GM23338 (cell line): ENCODE data around the gene PLCD3. TPM values are rescaled to one million over a fixed set of nuclear protein-coding genes. Genes with fewer than 3 reads are reported as not detected.
A peak's percentile ranks its signal among the peaks of the same experiment; 100 is the strongest.

Experiments used
- ATAC-seq: fragments of 200-7000 bp; cut with Tn5 transposase; 3 replicates; pipeline ENCODE4 v1.9.1; 2020
- DNase-seq: peaks from one replicate; pipeline ENCODE4 v3.0.0-alpha.2; 2015; ENCODE audit warnings: low spot score
- H2AFZ ChIP-seq: fragments of 200-600 bp; sonication (generic); 2 replicates; pipeline ENCODE4 v1.8.0; 2016; ENCODE audit warnings: antibody characterized with exemption, mild to moderate bottlenecking, moderate library complexity
- H3F3A ChIP-seq: fragments of 200-600 bp; sonication (generic); replicated peaks from 2 replicates; pipeline ENCODE4 v1.8.0; 2017; ENCODE audit warnings: antibody characterized with exemption, mixed run types, low read depth
- H3K27ac ChIP-seq: fragments of 200-600 bp; sonication (generic); 2 replicates; pipeline ENCODE4 v1.6.1; 2016; ENCODE audit warnings: low read depth
- H3K27me3 ChIP-seq: fragments of 200-600 bp; sonication (generic); 2 replicates; pipeline ENCODE4 v1.8.0; 2016; ENCODE audit warnings: mild to moderate bottlenecking, mixed run types, moderate library complexity; ENCODE audit not compliant: insufficient read depth
- H3K36me3 ChIP-seq: fragments of 200-600 bp; sonication (generic); 2 replicates; pipeline ENCODE4 v1.8.0; 2016; ENCODE audit warnings: mild to moderate bottlenecking; ENCODE audit not compliant: insufficient read depth
- H3K4me1 ChIP-seq: fragments of 200-600 bp; sonication (generic); 2 replicates; pipeline ENCODE4 v1.8.0; 2016; ENCODE audit warnings: mild to moderate bottlenecking, moderate library complexity; ENCODE audit not compliant: insufficient read depth
- H3K4me2 ChIP-seq: fragments of 200-600 bp; sonication (generic); 2 replicates; pipeline ENCODE4 v1.7.1; 2017; ENCODE audit warnings: mixed run types
- H3K4me3 ChIP-seq: fragments of 200-600 bp; sonication (generic); 2 replicates; pipeline ENCODE4 v1.6.1; 2016; ENCODE audit warnings: mixed run types
- H3K79me2 ChIP-seq: fragments of 200-600 bp; sonication (generic); replicated peaks from 2 replicates; pipeline ENCODE4 v1.8.0; 2017; ENCODE audit warnings: mild to moderate bottlenecking; ENCODE audit not compliant: insufficient read depth
- H3K9me2 ChIP-seq: fragments of 200-600 bp; sonication (generic); 2 replicates; pipeline ENCODE4 v1.8.0; 2017; ENCODE audit not compliant: insufficient read depth
- H4K20me1 ChIP-seq: fragments of 200-600 bp; sonication (generic); replicated peaks from 2 replicates; pipeline ENCODE4 v1.8.0; 2017; ENCODE audit warnings: mild to moderate bottlenecking; ENCODE audit not compliant: insufficient read depth
- H3K27ac Mint-ChIP-seq: 2 replicates; pipeline ENCODE4 v1.8.0; 2020; ENCODE audit warnings: inconsistent platforms, mild to moderate bottlenecking, moderate library complexity, mixed read lengths
- H3K27me3 Mint-ChIP-seq: 3 replicates; pipeline ENCODE4 v1.8.0; 2022; ENCODE audit warnings: low read depth, mild to moderate bottlenecking, moderate library complexity, mixed read lengths, inconsistent platforms; ENCODE audit not compliant: insufficient read depth, poor library complexity
- H3K36me3 Mint-ChIP-seq: 3 replicates; pipeline ENCODE4 v1.8.0; 2021; ENCODE audit warnings: low read depth, mild to moderate bottlenecking, inconsistent platforms, moderate library complexity, mixed read lengths
- H3K4me1 Mint-ChIP-seq: 3 replicates; pipeline ENCODE4 v1.8.0; 2020; ENCODE audit warnings: mild to moderate bottlenecking, inconsistent platforms, mixed read lengths
- H3K4me3 Mint-ChIP-seq: 3 replicates; pipeline ENCODE4 v1.8.0; 2021; ENCODE audit warnings: moderate library complexity, mild to moderate bottlenecking, inconsistent platforms, mixed read lengths
- H3K9me3 Mint-ChIP-seq: 3 replicates; pipeline ENCODE4 v1.8.0; 2020; ENCODE audit warnings: moderate library complexity, mild to moderate bottlenecking, inconsistent platforms, mixed read lengths
- CREB1 ChIP-seq: fragments of 250-450 bp; sonication (Bioruptor Pico); IDR thresholded peaks from 2 replicates; pipeline ENCODE4 v1.5.0; 2020; ENCODE audit warnings: low read depth, mild to moderate bottlenecking, moderate library complexity
- EZH2 ChIP-seq: fragments of 200-600 bp; sonication (generic); IDR thresholded peaks from one replicate; pipeline ENCODE4 v1.8.0; 2017; ENCODE audit warnings: antibody characterized with exemption, mild to moderate bottlenecking, low read depth; ENCODE audit not compliant: unreplicated experiment
- EZH2phosphoT487 ChIP-seq: fragments of 200-600 bp; sonication (generic); IDR thresholded peaks from one replicate; pipeline ENCODE4 v1.8.1; 2018; ENCODE audit warnings: antibody characterized with exemption; ENCODE audit not compliant: unreplicated experiment
- JUNB ChIP-seq: IDR thresholded peaks from one replicate; pipeline ENCODE4 v1.6.1; 2016; ENCODE audit warnings: antibody characterized with exemption; ENCODE audit not compliant: unreplicated experiment
- NANOG ChIP-seq: IDR thresholded peaks from 2 replicates; pipeline ENCODE4 v1.6.1; 2016; ENCODE audit warnings: antibody characterized with exemption, borderline replicate concordance
- POLR2AphosphoS5 ChIP-seq: IDR thresholded peaks from 2 replicates; pipeline ENCODE4 v1.6.1; 2016; ENCODE audit warnings: antibody characterized with exemption, low read depth
- STAT1 ChIP-seq: IDR thresholded peaks from one replicate; pipeline ENCODE4 v1.6.1; 2016; ENCODE audit warnings: antibody characterized with exemption; ENCODE audit not compliant: unreplicated experiment
- ZNF114 ChIP-seq: fragments of 250-450 bp; sonication (Bioruptor Pico); IDR thresholded peaks from 2 replicates; pipeline ENCODE4 v1.5.0; 2020; ENCODE audit warnings: mild to moderate bottlenecking, moderate library complexity
- ZNF331 ChIP-seq: fragments of 250-450 bp; sonication (Bioruptor Pico); IDR thresholded peaks from 2 replicates; pipeline ENCODE4 v1.5.0; 2020; ENCODE audit warnings: low read depth, mild to moderate bottlenecking, moderate library complexity
- polyA plus RNA-seq: library from polyadenylated mRNA; unstranded; fragments of >200 nt; fragmentation: Nextera tagmentation; extraction: Ambion mirVana; gene quantifications from 2 replicates; pipeline ENCODE4 v1.2.1, GENCODE V29; 2016
- total RNA-seq: library from RNA; depleted of rRNA; stranded (reverse); fragments of >200 nt; shearing (Covaris generic); gene quantifications from 2 replicates; pipeline ENCODE4 v1.2.3, GENCODE V29; 2014
- TF ChIP-seq, protein P1 (sequence below): fragments of 250-450 bp; sonication (Bioruptor Pico); IDR thresholded peaks from 2 replicates; pipeline ENCODE4 v1.5.0; 2020; ENCODE audit warnings: mild to moderate bottlenecking, moderate library complexity
- TF ChIP-seq, protein P2 (sequence below): IDR thresholded peaks from 2 replicates; pipeline ENCODE4 v1.6.1; 2016; ENCODE audit warnings: antibody characterized with exemption
- TF ChIP-seq, protein P3 (sequence below), 2 experiments: fragments of 200-600 bp in 1 of 2; sonication (generic) in 1 of 2; conservative IDR thresholded peaks; 2 replicates each; pipeline versions ENCODE4 v1.5.1 to v1.6.1; 2016 to 2017; ENCODE audit warnings: antibody characterized with exemption in 2 of 2, low read depth in 2 of 2, mild to moderate bottlenecking in 2 of 2, moderate library complexity in 1 of 2
- TF ChIP-seq, protein P4 (sequence below): IDR thresholded peaks from one replicate; pipeline ENCODE4 v1.6.1; 2018; ENCODE audit warnings: antibody characterized with exemption; ENCODE audit not compliant: unreplicated experiment

The PLCD3 gene
- total and polyA plus RNA-seq, 2 experiments from 2014 or later = 3.0 to 32.1 TPM

DNA sequence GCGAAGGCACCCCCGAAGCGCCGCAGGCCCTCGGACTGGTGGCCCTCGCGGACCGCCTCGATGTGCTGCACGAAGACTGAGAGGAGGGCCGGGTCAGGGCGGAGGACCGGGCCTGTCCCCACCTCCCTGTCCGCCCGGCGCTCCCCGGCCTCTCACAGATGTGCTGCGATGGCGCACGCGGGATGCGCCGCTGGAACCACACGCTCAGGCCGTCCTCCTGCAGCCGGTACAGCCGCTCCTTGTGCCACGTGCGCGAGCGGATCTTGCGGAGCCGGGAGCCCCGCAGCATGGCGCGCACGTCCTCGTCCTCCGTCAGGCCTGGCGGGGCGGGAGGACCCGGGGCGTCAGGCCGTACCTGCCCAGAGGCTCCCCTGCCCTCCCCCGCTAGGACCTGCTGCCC is 11.3 kb downstream of the PLCD3 start:
- Histone ChIP-seq H3K4me1 (no peaks in the 10 kb centered on the region), H4K20me1 (no peaks in the 10 kb centered on the region; the same call in 1 of the 2 replicates), H3K27me3 (no peaks in the 10 kb centered on the region), H3K4me2 (peak overlapping the region; percentile 65), H3K4me3 (peak overlapping the region; percentile 34; the same call in 1 of the 2 replicates), H3K27ac (no peak overlapping the region), H2AFZ (peak overlapping the region; percentile 63), H3K9me2 (no peaks in the 10 kb centered on the region), H3F3A (no peaks in the 10 kb centered on the region), H3K79me2 (0 out of 2 replicates have a peak, but pooled peaks cover 2% of the 10 kb centered on the region), H3K36me3 (no peaks in the 10 kb centered on the region)
- no peak overlapping the region for H3K4me3 Mint-ChIP-seq
- peak; percentile 63 for ATAC-seq
- H3K4me1 Mint-ChIP-seq = peaks cover 6% of the 10 kb centered on the region
- H3K27me3 Mint-ChIP-seq = peaks cover 9% of the 10 kb centered on the region
- TF ChIP-seq, protein P1, sequence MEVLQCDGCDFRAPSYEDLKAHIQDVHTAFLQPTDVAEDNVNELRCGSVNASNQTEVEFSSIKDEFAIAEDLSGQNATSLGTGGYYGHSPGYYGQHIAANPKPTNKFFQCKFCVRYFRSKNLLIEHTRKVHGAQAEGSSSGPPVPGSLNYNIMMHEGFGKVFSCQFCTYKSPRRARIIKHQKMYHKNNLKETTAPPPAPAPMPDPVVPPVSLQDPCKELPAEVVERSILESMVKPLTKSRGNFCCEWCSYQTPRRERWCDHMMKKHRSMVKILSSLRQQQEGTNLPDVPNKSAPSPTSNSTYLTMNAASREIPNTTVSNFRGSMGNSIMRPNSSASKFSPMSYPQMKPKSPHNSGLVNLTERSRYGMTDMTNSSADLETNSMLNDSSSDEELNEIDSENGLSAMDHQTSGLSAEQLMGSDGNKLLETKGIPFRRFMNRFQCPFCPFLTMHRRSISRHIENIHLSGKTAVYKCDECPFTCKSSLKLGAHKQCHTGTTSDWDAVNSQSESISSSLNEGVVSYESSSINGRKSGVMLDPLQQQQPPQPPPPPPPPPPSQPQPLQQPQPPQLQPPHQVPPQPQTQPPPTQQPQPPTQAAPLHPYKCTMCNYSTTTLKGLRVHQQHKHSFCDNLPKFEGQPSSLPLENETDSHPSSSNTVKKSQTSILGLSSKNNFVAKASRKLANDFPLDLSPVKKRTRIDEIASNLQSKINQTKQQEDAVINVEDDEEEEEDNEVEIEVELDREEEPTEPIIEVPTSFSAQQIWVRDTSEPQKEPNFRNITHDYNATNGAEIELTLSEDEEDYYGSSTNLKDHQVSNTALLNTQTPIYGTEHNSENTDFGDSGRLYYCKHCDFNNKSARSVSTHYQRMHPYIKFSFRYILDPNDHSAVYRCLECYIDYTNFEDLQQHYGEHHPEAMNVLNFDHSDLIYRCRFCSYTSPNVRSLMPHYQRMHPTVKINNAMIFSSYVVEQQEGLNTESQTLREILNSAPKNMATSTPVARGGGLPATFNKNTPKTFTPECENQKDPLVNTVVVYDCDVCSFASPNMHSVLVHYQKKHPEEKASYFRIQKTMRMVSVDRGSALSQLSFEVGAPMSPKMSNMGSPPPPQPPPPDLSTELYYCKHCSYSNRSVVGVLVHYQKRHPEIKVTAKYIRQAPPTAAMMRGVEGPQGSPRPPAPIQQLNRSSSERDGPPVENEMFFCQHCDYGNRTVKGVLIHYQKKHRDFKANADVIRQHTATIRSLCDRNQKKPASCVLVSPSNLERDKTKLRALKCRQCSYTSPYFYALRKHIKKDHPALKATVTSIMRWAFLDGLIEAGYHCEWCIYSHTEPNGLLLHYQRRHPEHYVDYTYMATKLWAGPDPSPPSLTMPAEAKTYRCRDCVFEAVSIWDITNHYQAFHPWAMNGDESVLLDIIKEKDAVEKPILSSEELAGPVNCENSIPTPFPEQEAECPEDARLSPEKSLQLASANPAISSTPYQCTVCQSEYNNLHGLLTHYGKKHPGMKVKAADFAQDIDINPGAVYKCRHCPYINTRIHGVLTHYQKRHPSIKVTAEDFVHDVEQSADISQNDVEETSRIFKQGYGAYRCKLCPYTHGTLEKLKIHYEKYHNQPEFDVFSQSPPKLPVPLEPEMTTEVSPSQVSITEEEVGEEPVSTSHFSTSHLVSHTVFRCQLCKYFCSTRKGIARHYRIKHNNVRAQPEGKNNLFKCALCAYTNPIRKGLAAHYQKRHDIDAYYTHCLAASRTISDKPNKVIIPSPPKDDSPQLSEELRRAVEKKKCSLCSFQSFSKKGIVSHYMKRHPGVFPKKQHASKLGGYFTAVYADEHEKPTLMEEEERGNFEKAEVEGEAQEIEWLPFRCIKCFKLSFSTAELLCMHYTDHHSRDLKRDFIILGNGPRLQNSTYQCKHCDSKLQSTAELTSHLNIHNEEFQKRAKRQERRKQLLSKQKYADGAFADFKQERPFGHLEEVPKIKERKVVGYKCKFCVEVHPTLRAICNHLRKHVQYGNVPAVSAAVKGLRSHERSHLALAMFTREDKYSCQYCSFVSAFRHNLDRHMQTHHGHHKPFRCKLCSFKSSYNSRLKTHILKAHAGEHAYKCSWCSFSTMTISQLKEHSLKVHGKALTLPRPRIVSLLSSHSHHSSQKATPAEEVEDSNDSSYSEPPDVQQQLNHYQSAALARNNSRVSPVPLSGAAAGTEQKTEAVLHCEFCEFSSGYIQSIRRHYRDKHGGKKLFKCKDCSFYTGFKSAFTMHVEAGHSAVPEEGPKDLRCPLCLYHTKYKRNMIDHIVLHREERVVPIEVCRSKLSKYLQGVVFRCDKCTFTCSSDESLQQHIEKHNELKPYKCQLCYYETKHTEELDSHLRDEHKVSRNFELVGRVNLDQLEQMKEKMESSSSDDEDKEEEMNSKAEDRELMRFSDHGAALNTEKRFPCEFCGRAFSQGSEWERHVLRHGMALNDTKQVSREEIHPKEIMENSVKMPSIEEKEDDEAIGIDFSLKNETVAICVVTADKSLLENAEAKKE (CRISPR knock-in tag) = no peak
- TF ChIP-seq POLR2AphosphoS5 = no peak
- no peak for TF ChIP-seq EZH2
- TF ChIP-seq, protein P2, sequence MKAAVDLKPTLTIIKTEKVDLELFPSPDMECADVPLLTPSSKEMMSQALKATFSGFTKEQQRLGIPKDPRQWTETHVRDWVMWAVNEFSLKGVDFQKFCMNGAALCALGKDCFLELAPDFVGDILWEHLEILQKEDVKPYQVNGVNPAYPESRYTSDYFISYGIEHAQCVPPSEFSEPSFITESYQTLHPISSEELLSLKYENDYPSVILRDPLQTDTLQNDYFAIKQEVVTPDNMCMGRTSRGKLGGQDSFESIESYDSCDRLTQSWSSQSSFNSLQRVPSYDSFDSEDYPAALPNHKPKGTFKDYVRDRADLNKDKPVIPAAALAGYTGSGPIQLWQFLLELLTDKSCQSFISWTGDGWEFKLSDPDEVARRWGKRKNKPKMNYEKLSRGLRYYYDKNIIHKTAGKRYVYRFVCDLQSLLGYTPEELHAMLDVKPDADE = no peak
- no peak for TF ChIP-seq JUNB
- no peak for TF ChIP-seq STAT1
- no peak for TF ChIP-seq ZNF331 (CRISPR knock-in tag)
- TF ChIP-seq, protein P3, sequence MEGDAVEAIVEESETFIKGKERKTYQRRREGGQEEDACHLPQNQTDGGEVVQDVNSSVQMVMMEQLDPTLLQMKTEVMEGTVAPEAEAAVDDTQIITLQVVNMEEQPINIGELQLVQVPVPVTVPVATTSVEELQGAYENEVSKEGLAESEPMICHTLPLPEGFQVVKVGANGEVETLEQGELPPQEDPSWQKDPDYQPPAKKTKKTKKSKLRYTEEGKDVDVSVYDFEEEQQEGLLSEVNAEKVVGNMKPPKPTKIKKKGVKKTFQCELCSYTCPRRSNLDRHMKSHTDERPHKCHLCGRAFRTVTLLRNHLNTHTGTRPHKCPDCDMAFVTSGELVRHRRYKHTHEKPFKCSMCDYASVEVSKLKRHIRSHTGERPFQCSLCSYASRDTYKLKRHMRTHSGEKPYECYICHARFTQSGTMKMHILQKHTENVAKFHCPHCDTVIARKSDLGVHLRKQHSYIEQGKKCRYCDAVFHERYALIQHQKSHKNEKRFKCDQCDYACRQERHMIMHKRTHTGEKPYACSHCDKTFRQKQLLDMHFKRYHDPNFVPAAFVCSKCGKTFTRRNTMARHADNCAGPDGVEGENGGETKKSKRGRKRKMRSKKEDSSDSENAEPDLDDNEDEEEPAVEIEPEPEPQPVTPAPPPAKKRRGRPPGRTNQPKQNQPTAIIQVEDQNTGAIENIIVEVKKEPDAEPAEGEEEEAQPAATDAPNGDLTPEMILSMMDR (conservative IDR thresholded peaks at IDR 0.05; ENCODE audit: low read depth in 2 of 2) = no peak
- no peak for TF ChIP-seq NANOG
- TF ChIP-seq EZH2phosphoT487 = no peak
- TF ChIP-seq CREB1 (CRISPR knock-in tag) = no peak
- TF ChIP-seq, protein P4, sequence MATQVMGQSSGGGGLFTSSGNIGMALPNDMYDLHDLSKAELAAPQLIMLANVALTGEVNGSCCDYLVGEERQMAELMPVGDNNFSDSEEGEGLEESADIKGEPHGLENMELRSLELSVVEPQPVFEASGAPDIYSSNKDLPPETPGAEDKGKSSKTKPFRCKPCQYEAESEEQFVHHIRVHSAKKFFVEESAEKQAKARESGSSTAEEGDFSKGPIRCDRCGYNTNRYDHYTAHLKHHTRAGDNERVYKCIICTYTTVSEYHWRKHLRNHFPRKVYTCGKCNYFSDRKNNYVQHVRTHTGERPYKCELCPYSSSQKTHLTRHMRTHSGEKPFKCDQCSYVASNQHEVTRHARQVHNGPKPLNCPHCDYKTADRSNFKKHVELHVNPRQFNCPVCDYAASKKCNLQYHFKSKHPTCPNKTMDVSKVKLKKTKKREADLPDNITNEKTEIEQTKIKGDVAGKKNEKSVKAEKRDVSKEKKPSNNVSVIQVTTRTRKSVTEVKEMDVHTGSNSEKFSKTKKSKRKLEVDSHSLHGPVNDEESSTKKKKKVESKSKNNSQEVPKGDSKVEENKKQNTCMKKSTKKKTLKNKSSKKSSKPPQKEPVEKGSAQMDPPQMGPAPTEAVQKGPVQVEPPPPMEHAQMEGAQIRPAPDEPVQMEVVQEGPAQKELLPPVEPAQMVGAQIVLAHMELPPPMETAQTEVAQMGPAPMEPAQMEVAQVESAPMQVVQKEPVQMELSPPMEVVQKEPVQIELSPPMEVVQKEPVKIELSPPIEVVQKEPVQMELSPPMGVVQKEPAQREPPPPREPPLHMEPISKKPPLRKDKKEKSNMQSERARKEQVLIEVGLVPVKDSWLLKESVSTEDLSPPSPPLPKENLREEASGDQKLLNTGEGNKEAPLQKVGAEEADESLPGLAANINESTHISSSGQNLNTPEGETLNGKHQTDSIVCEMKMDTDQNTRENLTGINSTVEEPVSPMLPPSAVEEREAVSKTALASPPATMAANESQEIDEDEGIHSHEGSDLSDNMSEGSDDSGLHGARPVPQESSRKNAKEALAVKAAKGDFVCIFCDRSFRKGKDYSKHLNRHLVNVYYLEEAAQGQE = no peak
- TF ChIP-seq ZNF114 = no peak
- H3K27ac Mint-ChIP-seq = no peak overlapping the region
- no peaks in the 10 kb centered on the region for H3K36me3 Mint-ChIP-seq
- no peaks in the 10 kb centered on the region for H3K9me3 Mint-ChIP-seq
- DNase-seq = peak; percentile 80
